HG02759 (cell line): ENCODE measurements around the gene NYAP1.
"Not testable (repeated sequence)": the region's sequence is repeated elsewhere in the genome, so short reads cannot be mapped to it uniquely, and the experiment has no call there.

Experiments used
- ATAC-seq: cut with Tn5 transposase; IDR thresholded peaks from one replicate; pipeline ENCODE4 v1.9.1; 2021; ENCODE audit warnings: mild to moderate bottlenecking, moderate library complexity; ENCODE audit not compliant: unreplicated experiment

Gene NYAP1

GRCh38 chr7:100540073-100540723, 56.5 kb downstream of the NYAP1 start:
- ATAC-seq: no peak

DNA sequence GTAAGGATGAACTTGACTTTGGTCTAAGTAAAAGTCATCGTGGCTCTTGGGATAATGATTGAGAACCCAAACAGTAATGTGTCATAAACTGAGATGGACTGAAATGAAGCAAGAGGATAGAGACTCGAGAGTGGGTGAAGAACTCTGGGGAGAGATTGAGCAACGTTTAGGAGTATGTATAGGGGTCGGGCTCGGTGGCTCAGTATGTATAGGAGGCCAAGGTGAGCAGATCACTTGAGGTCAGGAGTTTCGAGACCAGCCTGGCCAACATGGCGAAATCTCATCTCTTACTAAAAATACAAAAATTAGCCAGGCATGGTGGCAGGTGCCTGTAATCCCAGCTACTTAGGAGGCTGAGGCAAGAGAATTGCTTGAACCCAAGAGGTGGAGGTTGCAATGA, 57.6 kb downstream of the NYAP1 start:
- not testable (repeated sequence) for ATAC-seq

GRCh38 chr7:100543586-100543985, 59.9 kb downstream of the NYAP1 start:
- no peak for ATAC-seq

DNA sequence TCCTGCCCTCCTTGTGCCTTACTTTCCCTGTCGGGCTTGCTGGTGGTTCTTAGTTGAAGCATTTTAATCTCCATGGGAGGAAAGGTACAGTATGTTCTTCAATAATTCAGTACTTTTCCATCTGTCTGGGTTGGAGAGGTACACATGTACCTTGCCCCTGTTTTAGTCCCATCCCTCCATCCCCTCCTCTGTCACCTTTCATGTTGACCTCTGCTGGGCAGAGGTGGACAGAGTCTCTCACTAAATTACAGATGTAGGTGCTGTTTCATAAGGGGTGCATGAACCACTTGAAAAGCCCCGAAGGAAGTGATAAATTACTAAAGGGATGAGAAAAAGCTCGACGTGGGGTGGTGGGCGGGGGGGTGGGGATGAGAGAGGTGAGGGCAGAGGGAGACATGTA, 60.7 kb downstream of the NYAP1 start:
- ATAC-seq: no peak
